Testis (tissue), 3 donors: ENCODE results near the gene SERPINA1. TPM values are rescaled to one million over a fixed set of nuclear protein-coding genes. Genes with fewer than 3 reads are reported as not detected.

ENCODE experiments used
- DNase-seq: peaks from one replicate; pipeline ENCODE4 v3.0.0-alpha.2; 2019
- H3K27ac ChIP-seq, 2 donors: fragments of 200-600 bp; sonication (generic); one replicate each; pipeline ENCODE4 v1.5.1; 2019
- H3K27me3 ChIP-seq: fragments of 200-600 bp; sonication (generic); one replicate; pipeline ENCODE4 v1.5.1; 2019
- H3K36me3 ChIP-seq: fragments of 200-600 bp; sonication (generic); one replicate; pipeline ENCODE4 v1.5.1; 2017; ENCODE audit warnings: low read depth; ENCODE audit errors: missing control alignments
- H3K4me1 ChIP-seq: fragments of 200-600 bp; sonication (generic); one replicate; pipeline ENCODE4 v1.5.1; 2019
- H3K4me3 ChIP-seq, 2 donors: fragments of 200-600 bp; sonication (generic); one replicate each; pipeline ENCODE4 v1.5.1; 2017 to 2019
- H3K9me3 ChIP-seq: fragments of 200-600 bp; sonication (generic); one replicate; pipeline ENCODE4 v1.5.1; 2017
- CTCF ChIP-seq, 3 experiments: fragments of 450-650 bp in 2 of 3; fragments of 200-600 bp in 1 of 3; sonication (generic) in 1 of 3; IDR thresholded peaks; one replicate each; pipeline ENCODE4 v1.5.1; 2016 to 2019; ENCODE audit warnings: antibody characterized with exemption in 3 of 3, mild to moderate bottlenecking in 2 of 3, moderate library complexity in 1 of 3
- POLR2A ChIP-seq: fragments of 450-650 bp; IDR thresholded peaks from one replicate; pipeline ENCODE4 v1.6.1; 2017; ENCODE audit warnings: antibody characterized with exemption, mild to moderate bottlenecking, moderate library complexity
- WGBS, 2 donors: methylation state at CpG; one replicate each; pipeline ENCODE4 v1.1.5; 2018; 5-methylcytosine and 5-hydroxymethylcytosine counted together
- intact Hi-C: fragments of 100-400 bp; cut with DNase I; formaldehyde crosslinking; loops from one replicate; pipeline ENCODE4 v1.15.1; 2023; ENCODE audit warnings: low total_unique reads
- polyA plus RNA-seq: library from polyadenylated mRNA; stranded (reverse); fragments of 350-450 nt; fragmentation: Illumina TruSeq; extraction: RNeasy Lipid Tissue Mini Kit (QIAGEN cat#74804); gene quantifications from one replicate; pipeline ENCODE4 v1.2.3, GENCODE V29; 2014; ENCODE audit warnings: low read depth, low replicate concordance; ENCODE audit not compliant: insufficient read depth
- total RNA-seq, 2 donors: library from RNA; depleted of rRNA; stranded (reverse); fragments of >200 nt; gene quantifications; one replicate each; pipeline ENCODE4 v1.2.3, GENCODE V29; 2016

The SERPINA1 gene
- total and polyA plus RNA-seq, 3 donors from 2014 or later = 1.0 to 123 (median 2.2) TPM

- H3K36me3 ChIP-seq = no peaks in the 10 kb centered on the region
- no peaks in the 10 kb centered on the region for H3K27me3 ChIP-seq
- WGBS, 2 donors = 67 to 76% methylated on average over 7 of the region's 7 CpGs
- TF ChIP-seq POLR2A = no peak
- no peak for TF ChIP-seq CTCF (IDR thresholded peaks at IDR 0.05)
- no peak overlapping the region for H3K27ac ChIP-seq
- DNase-seq = no peak
- no peaks in the 10 kb centered on the region for H3K4me1 ChIP-seq
- H3K4me3 ChIP-seq = no peak overlapping the region
- intact Hi-C loops = no loop called here
- H3K9me3 ChIP-seq = no peaks in the 10 kb centered on the region
Observed at GRCh38 chr14:94360945-94361565, 27.3 kb downstream of the SERPINA1 start.

GRCh38 chr14:94357166-94357565 lies 31.2 kb downstream of the SERPINA1 start:
- no peak for DNase-seq
- Histone ChIP-seq H3K36me3 (no peaks in the 10 kb centered on the region), H3K27ac (no peak overlapping the region), H3K4me3 (no peak overlapping the region), H3K27me3 (no peaks in the 10 kb centered on the region), H3K4me1 (no peaks in the 10 kb centered on the region), H3K9me3 (no peaks in the 10 kb centered on the region)
- TF ChIP-seq POLR2A (no peak), CTCF (IDR thresholded peaks at IDR 0.05) (no peak)
- intact Hi-C loops = no loop called here
- WGBS, 2 donors = 76% methylated on average over 1 of the region's 1 CpG

- DNase-seq = no peak
- H3K27ac ChIP-seq = no peak overlapping the region
- TF ChIP-seq CTCF (IDR thresholded peaks at IDR 0.05) = no peak
- TF ChIP-seq POLR2A = no peak
- H3K9me3 ChIP-seq = no peaks in the 10 kb centered on the region
- H3K4me3 ChIP-seq = no peak overlapping the region
- 89 to 90% methylated on average over 5 of the region's 5 CpGs for WGBS, 2 donors
- H3K4me1 ChIP-seq = no peaks in the 10 kb centered on the region
- H3K36me3 ChIP-seq = no peaks in the 10 kb centered on the region
- H3K27me3 ChIP-seq = no peaks in the 10 kb centered on the region
- intact Hi-C loops = no loop called here
Observed at GRCh38 chr14:94356379-94357056, 31.9 kb downstream of the SERPINA1 start.

- H3K9me3 ChIP-seq = no peaks in the 10 kb centered on the region
- WGBS, 2 donors = 25 to 44% methylated on average over 4 to 15 of the region's 15 CpGs
- no peak overlapping the region for H3K27ac ChIP-seq
- no peaks in the 10 kb centered on the region for H3K4me1 ChIP-seq
- H3K36me3 ChIP-seq = no peaks in the 10 kb centered on the region
- peak; percentile 53 for DNase-seq
- intact Hi-C loops = no loop called here
- no peak overlapping the region for H3K4me3 ChIP-seq
- H3K27me3 ChIP-seq = no peaks in the 10 kb centered on the region
- TF ChIP-seq POLR2A (no peak), CTCF (IDR thresholded peaks at IDR 0.05) (peak in 2 of 3 experiments; percentile 40 to 47)
Observed at GRCh38 chr14:94355191-94355794, 33.1 kb downstream of the SERPINA1 start.
